ENCODE data around the gene ASAP2.
A peak's percentile ranks its signal among the peaks of the same experiment; 100 is the strongest.

ASAP2 gene

DNA sequence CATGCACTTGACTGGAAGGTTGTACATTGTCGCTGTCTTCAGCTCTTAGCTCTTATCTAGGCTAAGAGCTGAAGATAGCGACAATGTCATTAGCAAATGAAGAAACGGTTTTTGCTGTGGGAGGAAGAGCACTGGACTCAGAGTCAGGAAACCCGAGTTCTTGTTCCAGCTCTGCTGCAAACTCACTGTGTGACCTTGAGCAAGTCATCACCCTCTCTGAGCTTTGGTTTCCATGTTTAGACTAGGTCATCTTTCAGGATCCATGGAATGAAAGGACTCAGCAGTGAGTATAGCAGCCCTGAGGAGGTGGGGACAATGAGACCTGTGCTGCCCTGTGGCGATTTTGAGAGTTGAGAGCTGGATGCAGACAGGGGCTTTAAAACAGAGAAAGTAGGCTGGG, 85.3 kb downstream of the ASAP2 start:
- Histone ChIP-seq H3K27ac (no peak overlapping the region), H3K4me1 (ENCODE audit: low read depth, poor library complexity, severe bottlenecking) (peaks cover 39% of the 10 kb centered on the region), H4K20me1 (ENCODE audit: insufficient read depth) (no peaks in the 10 kb centered on the region), H3K79me2 (ENCODE audit: insufficient read depth, low read depth) (no peaks in the 10 kb centered on the region), H3K9ac (no peak overlapping the region), H3K4me3 (IDR thresholded peaks at IDR 0.05; ENCODE audit: insufficient read depth, low read depth, low read length) (no peak overlapping the region), H3K27me3 (ENCODE audit: insufficient read depth, low read depth) (no peaks in the 10 kb centered on the region), H3K4me2 (no peak overlapping the region), H2AFZ (ENCODE audit: low read depth) (no peak overlapping the region), H3K36me3 (ENCODE audit: insufficient read depth) (no peaks in the 10 kb centered on the region)
- TF ChIP-seq CTCF (conservative IDR thresholded peaks at IDR 0.05; ENCODE audit: low read depth, low read length) = no peak

- Histone ChIP-seq H3K27me3 (ENCODE audit: insufficient read depth, low read depth) (no peaks in the 10 kb centered on the region), H3K36me3 (ENCODE audit: insufficient read depth) (no peaks in the 10 kb centered on the region), H3K4me2 (no peak overlapping the region), H3K9ac (no peak overlapping the region), H3K4me1 (ENCODE audit: low read depth, poor library complexity, severe bottlenecking) (peaks cover 45% of the 10 kb centered on the region), H3K4me3 (IDR thresholded peaks at IDR 0.05; ENCODE audit: insufficient read depth, low read depth, low read length) (no peak overlapping the region), H3K27ac (no peak overlapping the region), H4K20me1 (ENCODE audit: insufficient read depth) (no peaks in the 10 kb centered on the region), H2AFZ (ENCODE audit: low read depth) (no peak overlapping the region), H3K79me2 (ENCODE audit: insufficient read depth, low read depth) (no peaks in the 10 kb centered on the region)
- no peak for TF ChIP-seq CTCF (conservative IDR thresholded peaks at IDR 0.05; ENCODE audit: low read depth, low read length)
Observed at GRCh38 chr2:9292426-9292825, 85.8 kb downstream of the ASAP2 start.

DNA sequence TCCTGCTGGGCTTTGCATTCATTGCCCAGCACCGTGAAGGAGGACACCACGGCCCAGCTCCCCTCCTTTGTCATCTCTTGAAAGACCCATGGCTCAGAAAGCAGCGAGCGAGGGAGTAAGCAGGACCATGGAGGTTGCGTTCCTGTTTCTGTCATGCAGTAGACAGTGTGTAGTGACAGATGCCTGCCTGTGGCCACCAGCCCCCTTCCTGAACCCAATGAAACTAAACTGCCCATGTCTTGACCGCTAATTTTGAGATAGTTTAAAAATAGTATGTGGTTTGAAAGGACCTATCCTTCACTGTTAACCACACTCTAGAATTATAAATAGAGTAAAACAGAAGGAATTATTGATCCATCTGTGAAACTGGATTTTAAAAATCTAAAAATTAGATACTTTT, 88.2 kb downstream of the ASAP2 start:
- no peak overlapping the region; the same call in 1 of the 2 replicates for H3K9ac ChIP-seq
- TF ChIP-seq CTCF (conservative IDR thresholded peaks at IDR 0.05; ENCODE audit: low read depth, low read length) = no peak
- H3K79me2 ChIP-seq (ENCODE audit: insufficient read depth, low read depth) = no peaks in the 10 kb centered on the region
- H3K27ac ChIP-seq = peak overlapping the region; percentile 16; the same call in 1 of the 2 replicates
- H3K4me1 ChIP-seq (ENCODE audit: low read depth, poor library complexity, severe bottlenecking) = peaks cover 46% of the 10 kb centered on the region
- H3K4me2 ChIP-seq = peak overlapping the region; percentile 90
- H2AFZ ChIP-seq (ENCODE audit: low read depth) = peak overlapping the region; percentile 41; the same call in 1 of the 2 replicates
- H4K20me1 ChIP-seq (ENCODE audit: insufficient read depth) = no peaks in the 10 kb centered on the region
- H3K36me3 ChIP-seq (ENCODE audit: insufficient read depth) = no peaks in the 10 kb centered on the region
- no peaks in the 10 kb centered on the region for H3K27me3 ChIP-seq (ENCODE audit: insufficient read depth, low read depth)
- peak overlapping the region; percentile 82 for H3K4me3 ChIP-seq (IDR thresholded peaks at IDR 0.05; ENCODE audit: insufficient read depth, low read depth, low read length)

DNA sequence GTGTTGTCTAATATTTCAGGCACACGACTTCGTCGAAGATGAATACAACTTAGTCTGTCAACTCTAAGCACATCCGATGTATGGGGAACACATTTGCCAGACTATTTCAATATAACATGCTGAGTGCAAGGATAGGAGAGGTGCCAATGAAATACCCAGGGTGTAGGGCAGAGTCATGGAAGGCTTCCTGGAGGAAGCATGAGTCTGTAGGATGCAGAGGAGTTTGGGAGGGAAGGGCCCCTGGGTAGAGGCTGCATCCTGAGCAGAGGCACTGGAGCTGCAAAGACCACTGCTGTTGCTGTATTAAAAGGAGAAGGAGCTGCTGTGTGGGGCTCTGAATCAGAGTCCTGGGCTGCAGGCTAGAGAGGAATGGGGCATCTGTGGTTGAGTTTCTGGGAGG, 89.9 kb downstream of the ASAP2 start:
- TF ChIP-seq CTCF (conservative IDR thresholded peaks at IDR 0.05; ENCODE audit: low read depth, low read length) = no peak
- no peaks in the 10 kb centered on the region for H3K79me2 ChIP-seq (ENCODE audit: insufficient read depth, low read depth)
- no peaks in the 10 kb centered on the region for H3K27me3 ChIP-seq (ENCODE audit: insufficient read depth, low read depth)
- no peak overlapping the region for H3K4me3 ChIP-seq (IDR thresholded peaks at IDR 0.05; ENCODE audit: insufficient read depth, low read depth, low read length)
- no peaks in the 10 kb centered on the region for H3K36me3 ChIP-seq (ENCODE audit: insufficient read depth)
- peak overlapping the region; percentile 90 for H3K4me2 ChIP-seq
- H2AFZ ChIP-seq (ENCODE audit: low read depth) = no peak overlapping the region
- no peak overlapping the region for H3K9ac ChIP-seq
- H3K4me1 ChIP-seq (ENCODE audit: low read depth, poor library complexity, severe bottlenecking) = peaks cover 49% of the 10 kb centered on the region
- no peaks in the 10 kb centered on the region for H4K20me1 ChIP-seq (ENCODE audit: insufficient read depth)
- H3K27ac ChIP-seq = no peak overlapping the region

All from KMS-11 (cell line).